H1 (cell line): ENCODE results near the gene LZTFL1. TPM values are rescaled to one million over a fixed set of nuclear protein-coding genes. Genes with fewer than 3 reads are reported as not detected.

Source experiments
- CBX5 ChIP-seq: fragments of 300-800, 300-1000 bp; sonication (generic); IDR thresholded peaks from 2 replicates; pipeline ENCODE4 v1.7.1; 2016; ENCODE audit warnings: antibody characterized with exemption, low read length, low read depth
- CHD1 ChIP-seq: IDR thresholded peaks from 2 replicates; pipeline ENCODE4 v1.6.1; 2012; ENCODE audit warnings: low read depth, low read length, improper control_type of control experiment
- HDAC2 ChIP-seq, 2 experiments: fragments of 300-600 bp in 1 of 2; sonication (generic) in 1 of 2; IDR thresholded peaks; 2 replicates each; pipeline ENCODE4 v1.6.1; 2011 to 2012; ENCODE audit warnings: low read depth in 2 of 2, low read length in 2 of 2, mild to moderate bottlenecking in 2 of 2, moderate library complexity in 2 of 2, borderline replicate concordance in 1 of 2, inconsistent platforms in 1 of 2
- JUN ChIP-seq: IDR thresholded peaks from 2 replicates; pipeline ENCODE4 v1.6.1; 2011; ENCODE audit warnings: low read depth, mild to moderate bottlenecking, improper control_type of control experiment, low read length
- MAFK ChIP-seq: IDR thresholded peaks from 2 replicates; pipeline ENCODE4 v1.6.1; 2012; ENCODE audit warnings: low read depth, mild to moderate bottlenecking, improper control_type of control experiment, low read length
- POU5F1 ChIP-seq: IDR thresholded peaks from 2 replicates; pipeline ENCODE4 v1.6.1; 2011; ENCODE audit warnings: low read depth, mild to moderate bottlenecking, low read length, moderate library complexity
- RAD21 ChIP-seq, 2 experiments: IDR thresholded peaks in 1 of 2; conservative IDR thresholded peaks in 1 of 2; 2 replicates each; pipeline ENCODE4 v1.6.1; 2011; ENCODE audit warnings: low read depth in 2 of 2, low read length in 2 of 2, improper control_type of control experiment in 1 of 2, inconsistent platforms in 1 of 2, mild to moderate bottlenecking in 1 of 2, moderate library complexity in 1 of 2
- RFX5 ChIP-seq: IDR thresholded peaks from 2 replicates; pipeline ENCODE4 v1.6.1; 2011; ENCODE audit warnings: low read depth, low read length, improper control_type of control experiment, borderline replicate concordance
- RNF2 ChIP-seq: fragments of 200-900, 300-1000 bp; sonication (generic); IDR thresholded peaks from 2 replicates; pipeline ENCODE4 v1.7.1; 2016; ENCODE audit warnings: borderline replicate concordance, low read depth, mild to moderate bottlenecking, antibody characterized with exemption, low read length; ENCODE audit not compliant: poor library complexity, severe bottlenecking; ENCODE audit errors: missing control alignments
- SAP30 ChIP-seq: fragments of 300-600 bp; sonication (generic); IDR thresholded peaks from 2 replicates; pipeline ENCODE4 v1.7.1; 2012; ENCODE audit warnings: low read length, moderate library complexity, mild to moderate bottlenecking, inconsistent platforms; ENCODE audit not compliant: insufficient read depth, insufficient replicate concordance
- SIN3A ChIP-seq, 2 experiments: IDR thresholded peaks in 1 of 2; conservative IDR thresholded peaks in 1 of 2; 2 replicates each; pipeline ENCODE4 v1.6.1; 2011 to 2012; ENCODE audit warnings: low read length in 2 of 2, improper control_type of control experiment in 1 of 2, low read depth in 1 of 2, mild to moderate bottlenecking in 1 of 2
- SP2 ChIP-seq: IDR thresholded peaks from 2 replicates; pipeline ENCODE4 v1.6.1; 2012; ENCODE audit warnings: mild to moderate bottlenecking, low read length, inconsistent platforms
- SRF ChIP-seq: IDR thresholded peaks from 2 replicates; pipeline ENCODE4 v1.6.1; 2011; ENCODE audit warnings: mild to moderate bottlenecking, low read depth, low read length, moderate library complexity
- TAF1 ChIP-seq: IDR thresholded peaks from 2 replicates; pipeline ENCODE4 v1.6.1; 2011; ENCODE audit warnings: mild to moderate bottlenecking, low read depth, low read length
- TBP ChIP-seq: IDR thresholded peaks from 2 replicates; pipeline ENCODE4 v1.6.1; 2011; ENCODE audit warnings: low read depth, low read length, improper control_type of control experiment
- YY1 ChIP-seq: IDR thresholded peaks from 2 replicates; pipeline ENCODE4 v1.6.1; 2011; ENCODE audit warnings: low read depth, mild to moderate bottlenecking, low read length
- ZNF274 ChIP-seq: IDR thresholded peaks from 2 replicates; pipeline ENCODE4 v1.7.0; 2012; ENCODE audit warnings: low read length, borderline replicate concordance; ENCODE audit errors: extremely low read depth
- polyA plus RNA-seq, 7 experiments: library from polyadenylated mRNA; depleted of rRNA in 3 of 7; stranded (reverse) in 5 of 7; unstranded in 2 of 7; fragments of >200 nt in 5 of 7; fragments of 200-250 nt in 2 of 7; gene quantifications; 1 replicate in 5 of 7; 2 replicates in 1 of 7; 4 replicates in 1 of 7; pipeline versions ENCODE4 v1.2.1 to v1.2.3, GENCODE V29; 2011 to 2013; ENCODE audit warnings: missing spikeins in 2 of 7, mixed read lengths in 2 of 7
- total RNA-seq: library from RNA; stranded (reverse); fragmentation: NEBNext Ultra II Directional; extraction: Animal tissue kit (Norgen Biotek cat#: 25700); gene quantifications from 2 replicates; pipeline ENCODE4 v1.2.1, GENCODE V29; 2021
- TF ChIP-seq, protein P1 (sequence below): IDR thresholded peaks from 2 replicates; pipeline ENCODE4 v1.6.1; 2011; ENCODE audit warnings: low read depth, mild to moderate bottlenecking, low read length; ENCODE audit not compliant: insufficient read depth
- TF ChIP-seq, protein P2 (sequence below), 3 experiments: IDR thresholded peaks; 1 replicate in 2 of 3; 2 replicates in 1 of 3; pipeline versions ENCODE4 v1.5.1 to v1.6.1; 2011; ENCODE audit warnings: low read length in 3 of 3, mild to moderate bottlenecking in 3 of 3, inconsistent platforms in 2 of 3, low read depth in 1 of 3, moderate library complexity in 1 of 3; ENCODE audit not compliant: insufficient read depth in 1 of 3; ENCODE audit errors: control extremely low read depth in 1 of 3

The LZTFL1 gene
- total and polyA plus RNA-seq, 2 of the 8 experiments (the other 6 are each of a cell fraction or from before 2014, with no cell fraction given), result 8.7 to 11.5 TPM

DNA sequence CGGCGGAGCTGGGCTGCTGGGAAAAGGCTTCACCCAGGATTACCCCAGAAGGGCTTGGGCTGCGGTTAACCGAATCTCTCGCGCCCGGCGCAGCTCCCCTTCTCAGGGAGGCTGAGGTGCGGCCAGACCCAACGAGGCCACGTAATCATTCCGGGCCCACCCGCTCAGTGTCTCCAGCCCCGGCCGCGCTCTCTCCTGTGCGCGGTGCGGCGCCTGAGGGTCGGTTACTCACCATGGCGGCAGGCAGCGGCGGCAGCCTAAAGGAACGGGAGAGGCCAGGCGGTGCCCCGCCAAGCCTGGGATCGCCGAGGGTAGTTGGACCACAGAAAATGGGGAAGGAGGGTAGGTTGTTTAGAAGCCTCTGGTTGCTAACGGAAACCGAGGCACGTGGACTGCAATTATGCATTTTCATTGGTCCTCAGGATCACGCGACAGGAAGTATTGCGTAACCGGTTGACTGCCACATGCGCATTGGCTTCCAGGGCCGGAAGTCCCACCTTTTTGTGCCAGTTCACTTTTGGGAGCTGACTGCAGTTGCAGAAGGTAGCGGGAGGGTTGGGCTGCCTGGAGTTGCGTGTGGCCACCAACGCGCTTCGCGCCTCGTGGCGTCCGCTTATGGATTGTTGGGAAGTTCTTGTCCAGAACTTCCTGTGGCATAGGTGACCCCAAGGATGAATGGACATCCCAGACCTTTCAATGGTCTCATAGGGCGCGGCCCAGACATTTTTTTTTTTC, at the start of gene LZTFL1 (continued):
- TF ChIP-seq RNF2, result no peak
- no peak; the same call in 1 of the 2 replicates for TF ChIP-seq YY1
- TF ChIP-seq SIN3A (conservative IDR thresholded peaks at IDR 0.05 in 1 of 2, IDR thresholded peaks at IDR 0.05 in 1 of 2; ENCODE audit: low read depth in 1 of 2, low read length in 2 of 2), result peak; percentile 96 to 97
- no peak for TF ChIP-seq RFX5
- TF ChIP-seq, protein P1, sequence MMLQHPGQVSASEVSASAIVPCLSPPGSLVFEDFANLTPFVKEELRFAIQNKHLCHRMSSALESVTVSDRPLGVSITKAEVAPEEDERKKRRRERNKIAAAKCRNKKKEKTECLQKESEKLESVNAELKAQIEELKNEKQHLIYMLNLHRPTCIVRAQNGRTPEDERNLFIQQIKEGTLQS, result peak; percentile 97
- TF ChIP-seq HDAC2 (IDR thresholded peaks at IDR 0.05; ENCODE audit: borderline replicate concordance in 1 of 2, low read depth in 2 of 2, low read length in 2 of 2), result 0 out of 4 replicates have a peak, but pooled peaks of 1 of the 2 experiments have one; percentile 77
- TF ChIP-seq, protein P2, sequence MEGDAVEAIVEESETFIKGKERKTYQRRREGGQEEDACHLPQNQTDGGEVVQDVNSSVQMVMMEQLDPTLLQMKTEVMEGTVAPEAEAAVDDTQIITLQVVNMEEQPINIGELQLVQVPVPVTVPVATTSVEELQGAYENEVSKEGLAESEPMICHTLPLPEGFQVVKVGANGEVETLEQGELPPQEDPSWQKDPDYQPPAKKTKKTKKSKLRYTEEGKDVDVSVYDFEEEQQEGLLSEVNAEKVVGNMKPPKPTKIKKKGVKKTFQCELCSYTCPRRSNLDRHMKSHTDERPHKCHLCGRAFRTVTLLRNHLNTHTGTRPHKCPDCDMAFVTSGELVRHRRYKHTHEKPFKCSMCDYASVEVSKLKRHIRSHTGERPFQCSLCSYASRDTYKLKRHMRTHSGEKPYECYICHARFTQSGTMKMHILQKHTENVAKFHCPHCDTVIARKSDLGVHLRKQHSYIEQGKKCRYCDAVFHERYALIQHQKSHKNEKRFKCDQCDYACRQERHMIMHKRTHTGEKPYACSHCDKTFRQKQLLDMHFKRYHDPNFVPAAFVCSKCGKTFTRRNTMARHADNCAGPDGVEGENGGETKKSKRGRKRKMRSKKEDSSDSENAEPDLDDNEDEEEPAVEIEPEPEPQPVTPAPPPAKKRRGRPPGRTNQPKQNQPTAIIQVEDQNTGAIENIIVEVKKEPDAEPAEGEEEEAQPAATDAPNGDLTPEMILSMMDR (IDR thresholded peaks at IDR 0.05; ENCODE audit: control extremely low read depth in 1 of 3, insufficient read depth in 1 of 3, low read depth in 1 of 3, low read length in 3 of 3), result no peak
- no peak for TF ChIP-seq RAD21 (IDR thresholded peaks at IDR 0.05 in 1 of 2, conservative IDR thresholded peaks at IDR 0.05 in 1 of 2; ENCODE audit: low read depth in 2 of 2, low read length in 2 of 2)
- TF ChIP-seq SAP30, result peak; percentile 80
- TF ChIP-seq SP2, result peak; percentile 49; the same call in 1 of the 2 replicates
- no peak for TF ChIP-seq TBP
- no peak; the same call in 1 of the 2 replicates for TF ChIP-seq SRF
- no peak for TF ChIP-seq JUN
- TF ChIP-seq MAFK, result no peak
- TF ChIP-seq CHD1, result no peak
- peak; percentile 76; the same call in 1 of the 2 replicates for TF ChIP-seq TAF1
- no peak for TF ChIP-seq POU5F1
- TF ChIP-seq CBX5, result no peak
- TF ChIP-seq ZNF274, result no peak
